ENCODE results near the gene NAALADL1.
A peak's percentile ranks its signal among the peaks of the same experiment; 100 is the strongest.
"Not testable (repeated sequence)": the region's sequence is repeated elsewhere in the genome, so short reads cannot be mapped to it uniquely, and the experiment has no call there.

The NAALADL1 gene

GRCh38 chr11:65051398-65051858 is 6.9 kb downstream of the NAALADL1 start:
- DNase-seq (ENCODE audit: low spot score), result no peak

DNA sequence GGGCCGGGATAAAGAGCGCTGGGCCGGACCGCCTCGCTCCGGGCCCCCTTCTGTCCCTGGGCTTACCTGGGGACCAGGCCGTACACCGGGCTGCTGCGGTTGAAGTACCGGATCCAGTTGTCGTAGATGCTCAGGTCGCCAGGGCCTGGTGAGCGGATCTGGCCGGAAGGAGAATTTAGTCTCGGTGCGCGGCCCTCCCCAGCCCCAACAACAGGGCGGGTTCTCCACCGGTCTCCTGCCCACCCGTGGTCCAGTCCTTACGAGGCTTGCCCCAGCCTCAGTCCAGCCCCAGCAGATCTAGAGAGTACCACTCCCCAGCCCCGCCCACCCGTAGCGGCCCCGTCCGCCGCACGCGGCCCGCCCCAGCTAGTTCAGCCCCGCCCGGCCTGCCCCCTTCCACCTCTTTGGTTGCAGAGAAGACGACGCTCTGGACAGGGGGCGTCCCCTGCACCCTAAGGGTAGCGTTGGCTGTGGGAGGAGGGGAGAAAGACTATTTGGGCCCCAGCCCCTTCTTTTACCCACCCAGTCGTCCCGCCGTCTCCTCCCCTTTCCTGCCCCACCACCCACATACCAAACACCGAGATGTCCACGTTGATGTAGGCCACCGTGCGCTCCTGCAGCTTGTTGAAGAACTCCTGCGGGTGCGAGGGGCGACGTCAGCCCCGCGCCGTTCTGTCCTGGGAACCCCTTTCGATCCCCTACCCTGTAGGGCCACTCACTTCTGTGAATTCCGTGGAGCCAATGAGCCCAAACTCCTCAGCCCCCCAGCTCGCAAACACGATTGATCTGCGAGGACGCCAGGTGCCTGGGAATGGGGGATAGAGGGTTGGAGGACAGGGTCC is 10.6 kb downstream of the NAALADL1 start:
- DNase-seq (ENCODE audit: low spot score), result no peak

DNA sequence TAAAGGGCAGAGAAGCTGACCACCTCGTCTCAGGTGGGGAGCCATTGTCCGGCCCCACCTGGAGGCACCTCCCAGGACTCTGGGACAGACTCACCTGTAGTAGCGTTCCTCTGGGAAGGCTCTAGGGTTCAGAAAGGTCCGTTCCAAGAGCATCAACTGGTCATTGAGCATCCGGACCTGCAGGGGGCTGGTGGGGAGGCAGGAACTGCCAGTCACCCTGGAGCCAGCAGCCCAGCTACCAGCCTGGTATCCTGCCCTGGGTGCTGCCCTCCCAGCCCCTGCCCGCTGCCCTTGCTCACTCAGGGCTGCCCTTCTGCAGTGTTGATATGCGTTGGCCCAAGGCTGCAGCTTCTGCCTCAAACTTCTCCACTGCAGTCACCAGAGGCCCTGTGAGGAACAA is 12.6 kb downstream of the NAALADL1 start:
- no peak for DNase-seq (ENCODE audit: low spot score)

GRCh38 chr11:65045061-65045460 is 13.3 kb downstream of the NAALADL1 start:
- DNase-seq (ENCODE audit: low spot score), result no peak

DNA sequence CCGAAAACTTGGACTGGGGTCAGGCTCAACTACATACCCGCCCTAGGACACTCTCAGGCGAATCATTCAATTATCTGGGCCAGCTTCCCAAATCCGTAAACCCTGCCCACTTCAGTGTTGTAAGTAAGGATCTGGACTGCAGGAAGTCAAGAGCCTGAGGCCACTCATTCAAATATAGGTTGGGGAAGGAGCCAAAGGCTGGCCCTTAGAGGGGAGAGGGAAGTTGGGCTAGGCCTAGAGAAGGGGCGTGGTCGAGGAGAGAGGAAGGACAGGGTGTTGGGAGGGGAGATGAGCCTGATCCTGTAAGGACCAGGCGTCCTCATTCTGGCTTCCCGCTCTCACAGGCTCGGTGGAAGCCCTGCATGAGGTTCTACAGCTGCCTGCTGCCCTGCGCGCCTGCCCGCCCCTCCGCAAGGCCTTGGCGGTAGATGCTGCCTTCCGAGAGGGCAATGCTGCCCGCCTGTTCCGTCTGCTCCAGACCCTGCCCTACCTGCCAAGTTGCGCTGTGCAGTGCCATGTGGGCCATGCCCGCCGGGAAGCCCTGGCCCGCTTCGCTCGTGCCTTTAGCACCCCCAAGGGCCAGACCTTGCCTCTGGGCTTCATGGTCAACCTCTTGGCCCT is 14.4 kb downstream of the NAALADL1 start:
- no peak for DNase-seq (ENCODE audit: low spot score)

DNA sequence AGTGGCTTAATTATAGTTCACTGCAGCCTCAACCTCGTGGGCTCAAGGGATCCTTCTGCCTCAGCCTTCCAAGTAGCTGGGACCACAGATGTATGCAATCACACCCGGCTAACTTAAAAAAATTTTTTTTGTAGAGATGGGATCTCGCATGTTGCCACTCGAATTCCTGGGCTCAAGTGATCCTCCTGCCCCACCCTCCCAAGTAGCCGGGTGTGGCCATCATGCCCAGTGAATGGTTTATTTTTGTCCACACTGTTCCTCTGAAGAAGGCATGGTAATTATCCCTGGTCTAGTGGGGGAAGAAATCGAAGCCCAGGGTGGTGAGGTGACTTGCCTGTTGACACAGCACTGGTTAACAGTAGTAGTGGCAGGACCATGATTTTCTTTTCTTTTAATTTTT is 15.5 kb downstream of the NAALADL1 start:
- DNase-seq (ENCODE audit: low spot score), result no peak

- peak; percentile 87 for DNase-seq (ENCODE audit: low spot score)
Observed at GRCh38 chr11:65040847-65041622, 17.3 kb downstream of the NAALADL1 start, which contains the start of gene SAC3D1. Gene SAC3D1 (plus strand): TSS chr11:65041210. CDS start chr11:65041293, 83 bp downstream.

DNA sequence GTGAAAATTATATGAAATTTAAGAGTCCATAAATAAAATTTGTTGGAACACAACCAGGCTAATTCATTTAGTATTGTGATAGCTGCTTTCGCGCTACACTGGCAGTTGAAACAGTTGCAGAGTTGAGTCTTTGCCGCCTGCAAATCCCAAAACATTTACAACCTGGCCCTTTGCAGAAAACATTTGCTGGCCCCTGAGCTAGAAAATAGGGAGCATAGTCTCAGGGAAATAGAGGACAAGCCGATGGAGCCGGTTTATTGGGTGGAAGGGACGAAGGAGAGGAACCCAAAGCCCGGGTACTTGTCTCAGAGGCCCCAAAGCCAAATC is 17.9 kb downstream of the NAALADL1 start:
- no peak for DNase-seq (ENCODE audit: low spot score)

DNA sequence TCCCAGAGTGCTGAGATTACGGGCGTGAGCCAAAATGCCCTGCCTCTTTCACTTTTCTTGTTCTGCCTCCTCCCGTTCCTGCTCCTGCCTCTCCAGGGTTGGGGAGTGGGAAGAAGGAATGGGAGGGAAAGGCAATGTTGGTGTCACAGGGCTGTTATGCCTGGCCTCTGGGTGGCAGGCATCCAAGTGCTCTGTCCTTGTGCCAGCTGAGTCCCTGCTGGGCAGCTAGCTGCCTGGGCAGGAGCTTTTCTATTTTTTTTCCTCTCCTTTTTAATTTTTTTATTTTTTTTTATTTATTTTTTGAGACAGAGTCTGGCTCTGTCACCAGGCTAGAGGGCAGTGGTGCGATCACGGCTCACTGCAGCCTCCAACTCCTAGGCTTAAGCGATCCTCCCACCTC is 21.4 kb downstream of the NAALADL1 start:
- no peak for DNase-seq (ENCODE audit: low spot score)

DNA sequence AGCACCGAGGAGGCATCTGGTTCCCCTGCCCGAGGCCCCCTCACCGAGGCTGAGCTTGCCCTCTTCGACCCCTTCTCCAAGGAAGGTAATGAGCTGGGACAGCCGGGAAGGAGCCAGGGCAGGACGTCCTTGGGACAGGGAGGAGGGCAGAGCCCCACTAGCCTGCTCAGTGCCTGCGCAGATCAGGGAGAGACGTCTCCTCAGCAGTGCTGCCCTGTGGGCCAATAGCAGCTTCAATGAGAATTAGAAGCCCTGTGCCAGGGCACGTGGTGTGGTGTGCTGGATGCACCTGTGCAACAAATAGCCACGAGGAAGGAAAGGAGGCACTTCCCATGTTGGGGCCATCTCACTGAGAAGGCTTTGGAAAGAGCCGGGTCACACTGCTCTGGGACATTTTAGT is 22.8 kb downstream of the NAALADL1 start:
- DNase-seq (ENCODE audit: low spot score), result no peak

DNA sequence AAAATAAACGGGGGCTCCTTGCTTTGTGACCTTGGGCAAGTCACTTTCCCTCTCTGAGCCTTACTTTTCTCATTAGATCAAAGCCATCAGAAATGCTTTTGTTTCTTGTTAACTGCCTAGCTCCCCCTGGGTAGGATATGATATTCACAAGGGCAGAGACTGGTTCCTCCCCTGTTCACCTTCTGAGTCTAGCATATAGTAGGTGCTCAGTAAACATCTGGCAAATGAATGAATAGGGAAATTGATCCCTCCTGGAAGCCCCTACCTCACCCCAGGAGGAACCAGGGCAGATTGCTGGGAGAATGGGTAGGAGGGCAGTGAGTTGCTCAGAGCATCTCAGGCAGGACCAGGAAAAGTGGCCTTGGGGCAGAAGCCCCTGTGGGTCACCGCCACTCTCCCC is 23.9 kb downstream of the NAALADL1 start:
- DNase-seq (ENCODE audit: low spot score), result no peak

DNA sequence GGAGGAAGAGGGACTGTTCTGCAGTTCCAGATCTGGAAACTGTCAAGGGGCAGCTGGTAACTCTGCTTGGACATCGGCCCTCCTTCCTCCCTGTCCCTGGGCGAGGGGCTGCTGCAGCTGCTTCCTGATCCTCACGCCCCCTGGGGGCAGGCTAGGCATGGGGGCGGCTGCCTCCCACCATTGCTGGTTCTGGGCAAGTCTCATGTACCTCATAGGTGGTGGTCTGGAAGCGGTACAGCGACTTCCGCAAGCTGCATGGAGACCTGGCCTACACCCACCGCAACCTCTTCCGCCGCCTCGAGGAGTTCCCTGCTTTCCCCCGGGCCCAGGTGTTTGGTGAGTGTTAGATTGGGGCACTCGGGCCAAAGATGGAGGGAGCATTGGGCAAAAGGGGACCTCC is 26.1 kb downstream of the NAALADL1 start:
- no peak for DNase-seq (ENCODE audit: low spot score)

DNA sequence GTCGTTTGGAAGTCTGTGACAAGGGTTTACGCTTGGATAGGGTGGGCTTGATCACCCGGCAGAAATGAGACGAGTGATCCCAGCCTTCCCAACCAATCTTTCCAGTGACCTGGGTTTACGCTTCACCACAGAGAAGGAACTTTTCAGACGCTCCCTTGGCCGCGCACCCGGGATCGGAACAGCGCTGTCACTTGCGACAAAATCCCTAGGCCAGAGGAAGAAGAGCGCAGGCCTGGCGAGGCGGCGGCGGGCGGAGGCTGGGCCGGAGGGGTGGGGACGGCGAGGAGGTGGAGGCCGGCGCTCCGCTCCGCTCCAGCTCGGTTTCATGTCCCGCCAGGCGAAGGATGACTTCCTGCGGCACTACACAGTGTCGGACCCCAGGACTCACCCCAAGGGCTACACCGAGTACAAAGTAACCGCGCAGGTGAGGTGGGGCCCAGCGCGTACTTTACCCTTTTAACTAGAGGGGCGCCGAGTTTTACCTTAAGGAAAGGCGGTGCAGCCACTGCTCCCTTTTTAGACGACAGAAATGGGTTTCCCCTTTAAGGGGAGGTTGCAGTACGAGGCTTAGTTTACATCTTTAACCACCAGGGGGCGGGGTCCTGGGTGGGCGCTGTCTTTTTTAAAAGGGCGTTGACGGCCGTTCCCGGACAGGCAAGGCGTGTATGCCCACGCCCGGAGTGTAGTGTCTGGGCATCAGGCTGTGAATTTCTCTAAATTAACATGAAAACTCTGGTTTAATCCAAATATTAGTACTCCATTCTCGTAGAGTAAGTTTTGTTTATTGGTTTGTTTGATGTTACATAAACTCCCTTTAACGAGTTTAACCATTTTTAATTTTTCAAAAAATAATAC is 30.9 kb downstream of the NAALADL1 start, which contains the start of gene SNX15:
Gene SNX15 (plus strand): TSS at position 227 of the 855 bp plus-strand sequence. CDS start 99 bp downstream, at position 326.
- DNase-seq (ENCODE audit: low spot score), result peak; percentile 97

GRCh38 chr11:65026810-65027209 is 31.5 kb downstream of the NAALADL1 start:
- DNase-seq (ENCODE audit: low spot score), result no peak

GRCh38 chr11:65023502-65023901 is 34.9 kb downstream of the NAALADL1 start:
- not testable (repeated sequence) for DNase-seq (ENCODE audit: low spot score)

DNA sequence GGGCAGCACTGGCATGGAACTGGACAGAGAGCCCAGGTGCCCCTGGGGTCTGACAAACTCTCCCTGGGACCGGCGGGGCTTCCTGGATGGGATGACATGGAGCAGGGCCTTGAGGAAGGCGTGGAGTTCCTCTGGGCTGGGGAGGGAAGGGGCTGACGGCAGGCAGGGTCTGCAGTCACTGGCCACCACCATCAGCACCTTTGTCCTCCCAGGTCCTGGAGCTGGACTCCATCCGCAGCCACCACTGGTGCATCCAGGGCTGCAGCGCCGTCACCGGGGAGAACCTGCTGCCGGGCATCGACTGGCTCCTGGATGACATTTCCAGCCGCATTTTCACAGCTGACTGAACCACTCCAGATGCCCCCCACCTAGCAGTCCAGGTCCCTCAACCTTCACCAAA is 36.8 kb downstream of the NAALADL1 start:
- no peak for DNase-seq (ENCODE audit: low spot score)

GRCh38 chr11:65021003-65021402 is 37.4 kb downstream of the NAALADL1 start:
- DNase-seq (ENCODE audit: low spot score), result no peak

- DNase-seq (ENCODE audit: low spot score), result no peak
Observed at GRCh38 chr11:65019824-65020223, 38.5 kb downstream of the NAALADL1 start.

DNA sequence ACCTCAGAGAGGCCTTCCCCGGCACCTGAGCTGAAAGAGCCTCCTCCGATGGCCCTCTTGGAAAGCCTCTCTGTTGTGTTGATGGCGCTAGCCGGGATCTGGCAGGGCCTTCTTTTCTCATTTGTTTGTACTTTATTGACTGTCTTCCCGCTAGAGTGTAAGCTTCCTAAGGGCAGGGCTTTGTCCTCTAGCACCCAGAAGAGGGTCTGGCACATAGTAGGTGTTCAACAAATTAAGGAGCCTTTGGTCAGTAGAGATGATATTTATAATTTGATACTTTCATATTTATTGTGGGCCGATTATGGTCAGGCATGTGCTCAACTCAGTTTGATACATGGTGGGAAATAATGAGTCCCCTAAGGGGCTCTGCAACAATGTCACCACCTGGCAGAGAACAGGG is 40.4 kb downstream of the NAALADL1 start:
- no peak for DNase-seq (ENCODE audit: low spot score)

GRCh38 chr11:65016705-65017104 is 41.6 kb downstream of the NAALADL1 start:
- no peak for DNase-seq (ENCODE audit: low spot score)

- DNase-seq (ENCODE audit: low spot score), result no peak
Observed at GRCh38 chr11:65014726-65015227, 43.6 kb downstream of the NAALADL1 start.

Data from CD4-positive, alpha-beta T cell treated with Interleukin-15 for 4 hours (primary cell).